ENCODE measurements around the gene IGF1. TPM values are rescaled to one million over a fixed set of nuclear protein-coding genes. Genes with fewer than 3 reads are reported as not detected.

Gene IGF1
- total and polyA plus RNA-seq, 11 donors: 1.9 to 30.3 (median 13.3) TPM

GRCh38 chr12:102509123-102509626, 28.8 kb upstream of the IGF1 start:
- Histone ChIP-seq H3K4me1 (peaks cover 0 to 7% (median 0%) of the 10 kb centered on the region in 12 donors), H3K27me3 (no peaks in the 10 kb centered on the region), H3K27ac (no peak overlapping the region), H3K36me3 (no peaks in the 10 kb centered on the region), H3K9me3 (peaks cover 0 to 17% (median 0%) of the 10 kb centered on the region in 12 donors), H3K4me3 (no peak overlapping the region)
- DNase-seq (no peak), ATAC-seq (no peak)
- TF ChIP-seq POLR2A (IDR thresholded peaks at IDR 0.05): no peak
- no peak for TF ChIP-seq CTCF (IDR thresholded peaks at IDR 0.05)
- intact Hi-C loops (cut with DNase I): no loop called here

- no peak for ATAC-seq
- Histone ChIP-seq H3K27ac (no peak overlapping the region), H3K4me1 (peaks cover 0 to 16% (median 0%) of the 10 kb centered on the region in 12 donors), H3K36me3 (no peaks in the 10 kb centered on the region), H3K27me3 (no peaks in the 10 kb centered on the region), H3K9me3 (peaks cover 0 to 17% (median 0%) of the 10 kb centered on the region in 12 donors), H3K4me3 (no peak overlapping the region)
- intact Hi-C loops (cut with DNase I): no loop called here
- no peak for TF ChIP-seq CTCF (IDR thresholded peaks at IDR 0.05)
- no peak for TF ChIP-seq POLR2A (IDR thresholded peaks at IDR 0.05)
- no peak for DNase-seq
These were observed 27.7 kb upstream of the IGF1 start for GRCh38 chr12:102508052-102508451.

GRCh38 chr12:102507301-102507700, 26.9 kb upstream of the IGF1 start:
- H3K9me3 ChIP-seq: peaks cover 0 to 17% (median 0%) of the 10 kb centered on the region in 12 donors
- intact Hi-C loops (cut with DNase I): no loop called here
- H3K36me3 ChIP-seq: no peaks in the 10 kb centered on the region
- H3K27ac ChIP-seq: no peak overlapping the region
- no peak for TF ChIP-seq POLR2A (IDR thresholded peaks at IDR 0.05)
- TF ChIP-seq CTCF (IDR thresholded peaks at IDR 0.05): no peak
- H3K4me3 ChIP-seq: no peak overlapping the region
- DNase-seq (no peak), ATAC-seq (no peak)
- WGBS, 4 donors: 0 to 16% (median 0%) methylated on average over 2 of the region's 2 CpGs
- no peaks in the 10 kb centered on the region for H3K27me3 ChIP-seq
- H3K4me1 ChIP-seq: peaks cover 0 to 24% (median 0%) of the 10 kb centered on the region in 12 donors

GRCh38 chr12:102504871-102505270, 24.5 kb upstream of the IGF1 start:
- Histone ChIP-seq H3K36me3 (no peaks in the 10 kb centered on the region), H3K9me3 (peaks cover 0 to 17% (median 0%) of the 10 kb centered on the region in 12 donors), H3K4me1 (peaks cover 0 to 33% (median 0%) of the 10 kb centered on the region in 12 donors), H3K27me3 (no peaks in the 10 kb centered on the region), H3K27ac (peak overlapping the region in 1 of 12 donors; percentile 83), H3K4me3 (no peak overlapping the region)
- TF ChIP-seq CTCF (IDR thresholded peaks at IDR 0.05) (no peak), POLR2A (IDR thresholded peaks at IDR 0.05) (no peak)
- intact Hi-C loops (cut with DNase I): no loop called here
- WGBS, 4 donors: 89 to 92% (median 91%) methylated on average over 2 of the region's 2 CpGs
- DNase-seq (no peak), ATAC-seq (no peak)
